Choroid plexus epithelial cell (primary cell): Measurements from ENCODE around the gene PAOX.
A peak's percentile ranks its signal among the peaks of the same experiment; 100 is the strongest.

Experiments
- DNase-seq: peaks from one replicate; pipeline ENCODE4 v3.0.0-alpha.2; 2010; ENCODE audit warnings: low read depth
- H3K4me3 ChIP-seq: 2 replicates; pipeline ENCODE4 v1.5.1; 2011; ENCODE audit warnings: low read depth, mild to moderate bottlenecking, control low read depth, low read length, moderate library complexity
- CTCF ChIP-seq: conservative IDR thresholded peaks from 2 replicates; pipeline ENCODE4 v1.5.1; 2011; ENCODE audit warnings: low read depth, mild to moderate bottlenecking, control low read depth, inconsistent platforms, low read length, moderate library complexity

Gene PAOX

GRCh38 chr10:133390597-133391248, 11.7 kb downstream of the PAOX start:
- DNase-seq = no peak
- no peak for TF ChIP-seq CTCF

GRCh38 chr10:133391249-133391635, 12.2 kb downstream of the PAOX start:
- no peak for TF ChIP-seq CTCF
- H3K4me3 ChIP-seq = no peak overlapping the region
- DNase-seq = no peak

More at GRCh38 chr10:133390597-133391248, 11.7 kb downstream of the PAOX start:
- H3K4me3 ChIP-seq = no peak overlapping the region

GRCh38 chr10:133391761-133392518, 12.9 kb downstream of the PAOX start:
- no peak overlapping the region for H3K4me3 ChIP-seq
- DNase-seq = no peak
- TF ChIP-seq CTCF = no peak

GRCh38 chr10:133393401-133394063, 14.5 kb downstream of the PAOX start:
- peak overlapping the region; percentile 92 for H3K4me3 ChIP-seq
- TF ChIP-seq CTCF = no peak

GRCh38 chr10:133394064-133394663, 15.1 kb downstream of the PAOX start, which contains the start of gene MTG1:
Gene MTG1, plus strand, starts transcription at chr10:133394157. Its CDS starts 64 bp downstream, at chr10:133394221.
- TF ChIP-seq CTCF = no peak
- peak; percentile 93 for DNase-seq

More at GRCh38 chr10:133393401-133394063, 14.5 kb downstream of the PAOX start:
- DNase-seq = no peak

GRCh38 chr10:133394801-133395221, 15.7 kb downstream of the PAOX start:
- peak overlapping the region; percentile 92 for H3K4me3 ChIP-seq
- no peak for DNase-seq
- TF ChIP-seq CTCF = no peak

More at GRCh38 chr10:133394064-133394663, 15.1 kb downstream of the PAOX start, which contains the start of gene MTG1:
- peak within 1 kb of the TSS; percentile 92 for H3K4me3 ChIP-seq
